ENCODE data around the gene KDM1B.
A peak's percentile ranks its signal among the peaks of the same experiment; 100 is the strongest.

GRCh38 chr6:18264219-18264922 is 109.1 kb downstream of the KDM1B start, which contains the start of gene DEK:
- peak; percentile 56 for TF ChIP-seq CTCF (IDR thresholded peaks at IDR 0.05; ENCODE audit: low read length)
- TF ChIP-seq EZH2 (IDR thresholded peaks at IDR 0.05; ENCODE audit: borderline replicate concordance, low read length), result no peak
